ENCODE measurements around the gene TPO. TPM values are rescaled to one million over a fixed set of nuclear protein-coding genes. Genes with fewer than 3 reads are reported as not detected.
"Not testable (repeated sequence)": the region's sequence is repeated elsewhere in the genome, so short reads cannot be mapped to it uniquely, and the experiment has no call there.

TPO gene
- total RNA-seq, 1 experiment from 2014 or later = not detected

DNA sequence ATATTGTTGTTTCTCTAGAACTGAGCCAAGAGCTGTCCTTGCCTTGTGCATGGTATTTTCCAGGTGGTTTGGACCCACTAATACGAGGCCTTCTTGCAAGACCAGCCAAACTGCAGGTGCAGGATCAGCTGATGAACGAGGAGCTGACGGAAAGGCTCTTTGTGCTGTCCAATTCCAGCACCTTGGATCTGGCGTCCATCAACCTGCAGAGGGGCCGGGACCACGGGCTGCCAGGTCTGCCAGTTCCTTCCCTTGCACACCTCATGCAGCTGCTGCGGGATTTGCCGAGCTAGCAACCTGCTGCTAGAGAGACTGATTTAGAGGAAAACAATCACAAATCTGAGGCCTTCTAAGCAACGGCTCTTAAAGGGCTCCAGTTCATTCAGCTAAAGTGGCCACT lies 74.5 kb downstream of the TPO start:
- Histone ChIP-seq H3K4me3 (no peak overlapping the region), H3K4me1 (replicated peaks) (no peaks in the 10 kb centered on the region), H3K36me3 (no peaks in the 10 kb centered on the region), H3K27ac (no peak overlapping the region), H3K9me3 (replicated peaks) (no peaks in the 10 kb centered on the region), H3K27me3 (replicated peaks) (no peaks in the 10 kb centered on the region)
- no peak for DNase-seq (ENCODE audit: low read depth in 1 of 2, low spot score in 2 of 2)

DNA sequence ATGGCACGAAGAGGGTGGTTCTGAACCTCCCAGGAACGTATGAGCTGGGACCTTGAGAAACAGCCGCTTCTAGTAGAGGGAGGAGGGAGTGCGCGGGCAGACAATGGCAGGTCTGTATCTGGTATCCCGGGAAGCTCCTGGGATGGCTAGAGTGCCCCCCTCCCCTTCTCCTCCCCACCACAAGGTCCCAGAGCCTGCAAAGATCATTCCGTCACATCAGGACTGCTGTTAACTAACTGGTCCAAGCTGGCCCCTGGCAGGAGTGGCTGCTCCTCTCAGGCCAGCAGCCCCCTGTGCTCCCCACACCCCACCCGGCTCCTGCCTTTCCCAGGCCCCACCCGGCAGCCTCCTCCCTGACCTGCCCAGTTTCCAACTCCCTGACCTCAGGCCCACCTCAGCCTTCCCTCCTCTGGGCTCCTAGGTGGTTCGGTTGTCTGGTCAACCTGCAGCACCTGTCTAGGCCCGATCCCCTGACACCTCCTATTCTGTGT lies 75.0 kb downstream of the TPO start:
- no peaks in the 10 kb centered on the region for H3K36me3 ChIP-seq
- H3K4me3 ChIP-seq = no peak overlapping the region
- H3K27ac ChIP-seq = no peak overlapping the region
- no peaks in the 10 kb centered on the region for H3K4me1 ChIP-seq (replicated peaks)
- no peaks in the 10 kb centered on the region for H3K27me3 ChIP-seq (replicated peaks)
- no peak for DNase-seq (ENCODE audit: low read depth in 1 of 2, low spot score in 2 of 2)
- H3K9me3 ChIP-seq (replicated peaks) = no peaks in the 10 kb centered on the region

DNA sequence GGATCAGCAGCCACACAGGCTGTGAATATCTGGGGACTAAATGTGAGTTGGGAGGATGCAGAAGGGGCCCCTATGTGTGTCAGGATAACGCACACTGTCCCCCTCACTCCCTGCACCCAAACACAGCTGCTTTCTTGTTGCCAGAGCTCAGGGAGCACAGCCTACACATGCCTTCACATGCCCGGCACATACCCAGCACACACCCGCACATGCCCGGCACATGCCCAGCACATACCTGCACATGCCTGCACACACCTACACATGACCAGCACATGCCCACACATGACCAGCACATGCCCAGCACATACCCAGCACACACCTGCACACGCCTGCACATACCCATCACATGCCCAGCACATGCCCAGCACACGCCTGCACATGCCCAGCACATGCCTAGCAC lies 75.6 kb downstream of the TPO start:
- no peaks in the 10 kb centered on the region for H3K36me3 ChIP-seq
- no peak for DNase-seq (ENCODE audit: low read depth in 1 of 2, low spot score in 2 of 2)
- H3K27me3 ChIP-seq (replicated peaks) = no peaks in the 10 kb centered on the region
- H3K9me3 ChIP-seq (replicated peaks) = no peaks in the 10 kb centered on the region
- H3K4me1 ChIP-seq (replicated peaks) = no peaks in the 10 kb centered on the region
- H3K27ac ChIP-seq = no peak overlapping the region
- H3K4me3 ChIP-seq = no peak overlapping the region

DNA sequence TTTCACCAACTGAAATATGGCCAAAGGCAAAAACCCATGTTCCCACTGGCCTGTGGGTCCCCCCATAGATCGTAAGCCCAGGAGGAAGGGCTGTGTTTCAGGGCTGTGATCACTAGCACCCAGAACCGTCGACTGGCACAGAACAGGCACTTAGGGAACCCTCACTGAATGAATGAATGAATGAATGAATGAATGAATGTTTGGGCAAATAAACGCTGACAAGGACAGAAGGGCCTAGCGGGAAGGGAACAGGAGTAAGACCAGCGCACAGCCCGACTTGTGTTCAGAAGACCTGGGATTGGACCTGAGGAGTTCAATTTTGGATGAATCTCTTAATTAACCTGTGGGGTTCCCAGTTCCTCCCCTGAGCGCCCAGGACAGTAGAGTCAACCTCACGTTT lies 76.2 kb downstream of the TPO start:
- Histone ChIP-seq H3K27ac (no peak overlapping the region), H3K36me3 (no peaks in the 10 kb centered on the region), H3K4me1 (replicated peaks) (no peaks in the 10 kb centered on the region), H3K9me3 (replicated peaks) (no peaks in the 10 kb centered on the region), H3K4me3 (no peak overlapping the region), H3K27me3 (replicated peaks) (no peaks in the 10 kb centered on the region)
- DNase-seq (ENCODE audit: low read depth in 1 of 2, low spot score in 2 of 2) = no peak

DNA sequence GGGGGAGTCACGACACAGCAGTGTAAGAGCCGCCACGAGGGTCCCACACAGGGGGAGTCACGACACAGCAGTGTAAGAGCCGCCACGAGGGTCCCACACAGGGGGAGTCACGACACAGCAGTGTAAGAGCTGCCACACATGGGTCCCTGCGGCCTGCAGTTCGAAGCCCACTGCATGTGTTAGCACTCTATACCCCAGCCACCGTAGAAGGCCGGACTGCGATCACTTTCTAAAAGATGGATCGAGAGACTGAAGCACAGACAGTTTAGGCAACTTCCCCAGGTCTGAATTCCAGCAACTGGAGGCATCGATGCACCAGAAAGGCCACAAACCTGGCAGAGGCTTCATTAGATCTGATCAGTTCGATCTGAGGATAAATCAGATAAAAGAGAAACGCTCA lies 77.1 kb downstream of the TPO start:
- not testable (repeated sequence) for H3K9me3 ChIP-seq (replicated peaks); DNase-seq (ENCODE audit: low read depth in 1 of 2, low spot score in 2 of 2); H3K4me1 ChIP-seq (replicated peaks); H3K27me3 ChIP-seq (replicated peaks); H3K4me3 ChIP-seq; H3K27ac ChIP-seq; H3K36me3 ChIP-seq

DNA sequence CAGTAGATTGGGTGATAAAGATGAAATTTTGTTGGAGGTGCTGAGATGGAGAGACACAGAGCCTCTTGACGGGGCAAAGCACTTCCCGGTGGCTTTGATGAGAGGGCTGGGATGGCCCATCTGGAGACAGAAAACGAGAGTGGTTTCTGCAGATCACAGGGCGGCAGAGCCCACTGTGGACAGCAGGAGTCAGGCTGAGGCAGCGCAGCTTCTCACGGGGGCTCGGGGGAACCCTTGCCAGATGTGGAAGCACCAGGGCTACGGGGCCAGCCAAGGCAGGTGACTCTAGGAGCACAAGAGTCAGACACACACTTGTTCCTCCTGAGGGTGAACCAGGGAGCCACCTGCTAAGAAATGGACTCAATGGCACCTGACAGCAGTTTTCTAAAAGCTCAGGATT lies 78.5 kb downstream of the TPO start:
- no peaks in the 10 kb centered on the region for H3K27me3 ChIP-seq (replicated peaks)
- no peak overlapping the region for H3K4me3 ChIP-seq
- H3K4me1 ChIP-seq (replicated peaks) = no peaks in the 10 kb centered on the region
- DNase-seq (ENCODE audit: low read depth in 1 of 2, low spot score in 2 of 2) = peak in 1 of 2 experiments; percentile 35
- H3K9me3 ChIP-seq (replicated peaks) = no peaks in the 10 kb centered on the region
- no peaks in the 10 kb centered on the region for H3K36me3 ChIP-seq
- no peak overlapping the region for H3K27ac ChIP-seq

DNA sequence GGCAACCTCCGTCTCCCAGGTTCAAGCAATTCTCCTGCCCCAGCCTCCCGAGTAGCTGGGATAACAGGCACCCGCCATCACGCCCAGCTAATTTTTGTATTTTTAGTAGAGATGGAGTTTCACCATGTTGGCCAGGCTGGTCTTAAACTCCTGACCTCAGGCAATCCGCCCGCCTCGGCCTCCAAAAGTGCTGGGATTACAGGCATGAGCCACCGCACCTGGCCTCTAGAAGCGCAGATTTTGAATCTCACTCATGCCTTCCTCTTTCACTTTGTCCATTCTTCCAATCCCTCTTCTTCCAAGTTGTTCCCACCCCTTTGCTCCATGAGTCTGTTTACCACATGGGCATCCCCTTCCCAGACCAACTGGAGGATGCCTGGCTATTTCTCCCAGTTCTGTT lies 79.0 kb downstream of the TPO start:
- H3K36me3 ChIP-seq; H3K4me1 ChIP-seq (replicated peaks); DNase-seq (ENCODE audit: low read depth in 1 of 2, low spot score in 2 of 2); H3K9me3 ChIP-seq (replicated peaks); H3K27ac ChIP-seq; H3K4me3 ChIP-seq; H3K27me3 ChIP-seq (replicated peaks): not testable (repeated sequence)

DNA sequence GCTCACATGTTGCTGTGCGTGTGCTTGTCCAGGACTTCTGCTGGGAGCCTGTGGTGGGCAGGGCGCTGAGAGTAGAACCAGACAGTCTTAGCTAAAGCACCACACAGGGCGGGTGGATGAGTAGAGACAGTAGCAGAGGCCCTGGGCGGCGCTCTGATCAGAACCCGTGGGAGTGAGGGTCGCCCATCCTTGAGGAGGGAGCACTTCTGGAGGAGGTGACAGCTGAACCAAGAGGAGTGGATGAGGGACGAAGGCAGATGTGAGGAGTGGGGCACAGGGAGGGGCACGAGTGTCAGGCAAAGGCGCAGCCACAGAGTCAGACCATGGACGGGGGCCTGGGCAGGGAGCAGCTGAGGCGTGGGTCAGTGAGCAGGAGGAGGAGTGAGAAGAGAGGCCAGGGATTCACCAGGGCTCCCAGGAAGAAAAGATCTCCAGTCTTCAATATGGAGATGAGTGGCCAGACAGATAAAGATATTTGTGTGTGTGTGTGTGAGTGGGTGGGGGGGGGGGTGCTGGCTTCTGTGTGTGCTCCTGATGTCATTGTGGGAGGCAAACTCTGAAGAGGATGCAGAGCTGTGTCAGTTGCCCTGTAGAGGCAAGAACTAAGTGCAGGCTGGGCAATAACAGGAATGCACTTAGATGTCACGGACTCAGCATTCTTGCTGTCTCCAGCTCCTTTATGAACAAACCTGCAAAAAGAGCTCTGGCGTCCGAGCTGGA lies 79.6 kb downstream of the TPO start:
- no peak overlapping the region for H3K27ac ChIP-seq
- no peaks in the 10 kb centered on the region for H3K9me3 ChIP-seq (replicated peaks)
- no peak overlapping the region for H3K4me3 ChIP-seq
- no peaks in the 10 kb centered on the region for H3K4me1 ChIP-seq (replicated peaks)
- H3K36me3 ChIP-seq = no peaks in the 10 kb centered on the region
- no peaks in the 10 kb centered on the region for H3K27me3 ChIP-seq (replicated peaks)
- peak in 1 of 2 experiments; percentile 40 for DNase-seq (ENCODE audit: low read depth in 1 of 2, low spot score in 2 of 2)

DNA sequence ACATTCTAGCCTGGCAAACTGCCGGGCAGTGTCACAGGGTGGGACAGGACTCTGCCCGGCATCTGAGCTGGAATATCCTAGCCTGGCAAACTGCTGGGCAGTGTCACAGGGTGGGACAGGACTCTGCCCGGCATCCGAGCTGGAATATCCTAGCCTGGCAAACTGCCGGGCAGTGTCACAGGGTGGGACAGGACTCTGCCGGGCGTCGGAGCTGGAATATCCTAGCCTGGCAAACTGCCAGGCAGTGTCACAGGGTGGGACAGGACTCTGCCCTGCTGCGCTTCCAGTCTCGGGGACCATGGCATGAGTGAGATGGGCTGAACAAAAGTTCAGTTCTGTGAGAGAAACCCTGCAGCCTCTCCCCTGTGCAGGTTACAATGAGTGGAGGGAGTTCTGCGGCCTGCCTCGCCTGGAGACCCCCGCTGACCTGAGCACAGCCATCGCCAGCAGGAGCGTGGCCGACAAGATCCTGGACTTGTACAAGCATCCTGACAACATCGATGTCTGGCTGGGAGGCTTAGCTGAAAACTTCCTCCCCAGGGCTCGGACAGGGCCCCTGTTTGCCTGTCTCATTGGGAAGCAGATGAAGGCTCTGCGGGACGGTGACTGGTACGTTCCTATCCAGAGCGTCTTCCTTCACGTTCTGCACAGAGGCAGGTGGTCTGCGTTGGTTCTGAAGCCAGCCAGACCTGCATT lies 80.3 kb downstream of the TPO start:
- H3K27me3 ChIP-seq (replicated peaks) = no peaks in the 10 kb centered on the region

DNA sequence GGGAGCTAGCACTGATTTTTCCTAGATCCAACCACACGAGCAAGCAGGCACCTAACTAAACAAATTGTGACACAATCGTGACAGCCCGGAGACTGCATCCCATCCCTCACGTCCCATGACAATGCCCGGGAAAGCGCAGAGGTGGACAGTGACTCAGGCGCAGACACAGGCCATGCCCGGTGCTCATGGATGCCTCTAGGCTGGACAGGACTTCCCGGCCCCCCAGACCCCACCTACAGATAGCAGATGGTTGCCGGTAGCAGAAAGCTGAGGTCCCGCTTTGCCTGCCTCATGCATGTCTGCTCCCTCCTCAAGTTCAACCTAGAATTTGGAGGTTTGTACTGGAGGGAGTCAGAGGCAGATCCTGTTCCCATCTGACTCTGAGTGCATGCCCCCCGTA lies 81.0 kb downstream of the TPO start:
- H3K36me3 ChIP-seq = no peaks in the 10 kb centered on the region

More for the DNA sequence above, 80.3 kb downstream of the TPO start:
- DNase-seq (ENCODE audit: low read depth in 1 of 2, low spot score in 2 of 2) = peak in 1 of 2 experiments; percentile 30
- no peak overlapping the region for H3K4me3 ChIP-seq
- H3K4me1 ChIP-seq (replicated peaks) = no peaks in the 10 kb centered on the region
- no peaks in the 10 kb centered on the region for H3K9me3 ChIP-seq (replicated peaks)
- no peak overlapping the region for H3K27ac ChIP-seq
- H3K36me3 ChIP-seq = no peaks in the 10 kb centered on the region

DNA sequence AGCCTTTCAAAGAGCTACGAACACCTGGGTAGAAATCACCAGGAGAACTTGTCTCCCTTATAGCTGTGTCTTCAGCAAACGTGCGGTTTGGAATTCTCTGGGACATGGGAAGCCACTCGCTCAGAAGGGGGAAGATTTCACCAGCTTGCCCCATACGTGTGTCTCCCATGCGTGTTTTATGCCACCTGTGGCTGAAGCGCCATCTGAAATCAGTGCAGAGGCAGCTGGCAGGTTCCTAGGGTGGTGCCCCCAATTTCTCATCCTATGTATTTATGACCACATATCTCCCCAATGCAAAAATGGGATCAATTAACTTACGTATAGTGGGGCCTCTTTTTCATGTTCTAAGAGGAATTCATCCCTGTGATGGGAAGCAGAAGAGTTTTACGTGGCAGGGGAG lies 81.6 kb downstream of the TPO start:
- DNase-seq (ENCODE audit: low read depth in 1 of 2, low spot score in 2 of 2) = peak in 1 of 2 experiments; percentile 14
- Histone ChIP-seq H3K4me1 (replicated peaks) (no peaks in the 10 kb centered on the region), H3K36me3 (no peaks in the 10 kb centered on the region), H3K27ac (no peak overlapping the region), H3K27me3 (replicated peaks) (peaks cover 2% of the 10 kb centered on the region), H3K9me3 (replicated peaks) (no peaks in the 10 kb centered on the region), H3K4me3 (no peak overlapping the region)

More for the DNA sequence above, 81.0 kb downstream of the TPO start:
- DNase-seq (ENCODE audit: low read depth in 1 of 2, low spot score in 2 of 2) = peak in 1 of 2 experiments; percentile 37
- Histone ChIP-seq H3K4me3 (no peak overlapping the region), H3K27ac (no peak overlapping the region), H3K4me1 (replicated peaks) (no peaks in the 10 kb centered on the region), H3K9me3 (replicated peaks) (no peaks in the 10 kb centered on the region), H3K27me3 (replicated peaks) (no peaks in the 10 kb centered on the region; the same call in 1 of the 2 replicates)

DNA sequence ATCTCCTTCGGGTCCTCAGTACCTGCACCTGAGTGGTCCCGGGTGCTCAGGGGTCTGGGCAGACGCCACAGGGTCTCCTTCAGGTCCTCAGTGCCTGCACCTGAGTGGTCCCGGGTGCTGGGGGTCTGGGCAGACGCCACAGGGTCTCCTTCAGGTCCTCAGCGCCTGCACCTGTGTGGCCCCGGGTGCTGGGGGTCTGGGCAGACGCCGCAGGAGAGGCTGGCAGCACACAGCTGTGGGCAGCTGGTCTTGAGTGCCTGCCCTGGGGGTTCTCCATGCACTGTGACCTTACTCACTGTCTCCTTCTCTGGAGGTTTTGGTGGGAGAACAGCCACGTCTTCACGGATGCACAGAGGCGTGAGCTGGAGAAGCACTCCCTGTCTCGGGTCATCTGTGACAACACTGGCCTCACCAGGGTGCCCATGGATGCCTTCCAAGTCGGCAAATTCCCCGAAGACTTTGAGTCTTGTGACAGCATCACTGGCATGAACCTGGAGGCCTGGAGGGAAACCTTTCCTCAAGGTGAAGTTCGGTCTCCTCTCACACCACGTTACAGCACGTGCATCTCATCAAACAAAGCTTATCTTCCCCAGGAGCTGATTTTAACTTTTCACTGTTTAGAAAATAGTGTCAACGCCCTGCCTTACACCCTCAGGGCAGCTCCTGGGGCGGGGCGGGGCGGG lies 82.6 kb downstream of the TPO start:
- Histone ChIP-seq H3K27me3 (replicated peaks) (peaks cover 9% of the 10 kb centered on the region), H3K4me3 (no peak overlapping the region)

DNA sequence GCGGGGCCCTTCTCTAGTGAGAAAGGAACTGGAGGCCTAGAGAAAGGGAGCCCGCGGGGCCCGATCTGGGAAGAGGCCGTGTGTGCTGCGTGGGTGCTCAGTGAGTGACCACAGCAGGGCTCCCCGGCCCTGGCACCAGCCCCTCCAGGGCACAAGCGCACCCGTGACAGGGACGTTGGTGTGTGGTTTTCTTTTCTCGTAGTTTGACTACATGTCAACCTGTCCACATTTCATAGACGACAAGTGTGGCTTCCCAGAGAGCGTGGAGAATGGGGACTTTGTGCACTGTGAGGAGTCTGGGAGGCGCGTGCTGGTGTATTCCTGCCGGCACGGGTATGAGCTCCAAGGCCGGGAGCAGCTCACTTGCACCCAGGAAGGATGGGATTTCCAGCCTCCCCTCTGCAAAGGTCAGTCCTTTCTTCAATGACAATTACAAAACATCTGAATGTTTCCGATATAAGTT lies 83.1 kb downstream of the TPO start:
- Histone ChIP-seq H3K9me3 (replicated peaks) (no peaks in the 10 kb centered on the region), H3K4me1 (replicated peaks) (no peaks in the 10 kb centered on the region), H3K4me3 (no peak overlapping the region), H3K36me3 (no peaks in the 10 kb centered on the region), H3K27ac (no peak overlapping the region), H3K27me3 (replicated peaks) (peaks cover 9% of the 10 kb centered on the region)
- peak in 1 of 2 experiments; percentile 34 for DNase-seq (ENCODE audit: low read depth in 1 of 2, low spot score in 2 of 2)

More for the DNA sequence above, 82.6 kb downstream of the TPO start:
- Histone ChIP-seq H3K9me3 (replicated peaks) (no peaks in the 10 kb centered on the region), H3K27ac (no peak overlapping the region), H3K36me3 (no peaks in the 10 kb centered on the region), H3K4me1 (replicated peaks) (no peaks in the 10 kb centered on the region)
- peak in 1 of 2 experiments; percentile 25 for DNase-seq (ENCODE audit: low read depth in 1 of 2, low spot score in 2 of 2)

DNA sequence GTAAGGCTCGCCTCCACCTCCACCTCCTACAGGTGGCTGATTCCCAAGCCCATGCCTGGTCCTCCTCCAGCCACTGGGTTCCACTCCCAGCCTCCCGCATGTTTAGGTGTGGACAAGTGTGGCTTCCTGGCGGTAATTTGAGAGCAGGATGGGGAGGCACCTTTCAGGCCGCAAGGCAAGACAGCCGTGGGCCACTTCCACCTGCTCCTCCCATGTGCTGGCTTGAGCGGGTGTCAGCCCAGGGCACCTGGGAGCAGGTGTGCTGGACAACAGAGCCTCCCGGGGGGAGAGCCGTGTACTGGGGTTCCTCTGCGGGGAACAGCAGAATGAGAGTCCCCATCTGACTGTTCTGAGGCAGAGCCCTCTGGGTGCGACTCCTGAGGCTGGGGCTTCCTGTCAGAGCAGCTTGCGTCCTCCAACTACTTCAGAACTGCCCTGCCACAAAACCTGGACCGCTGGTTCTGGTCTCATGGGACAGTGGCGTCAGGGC lies 83.9 kb downstream of the TPO start:
- no peak overlapping the region for H3K27ac ChIP-seq
- DNase-seq (ENCODE audit: low read depth in 1 of 2, low spot score in 2 of 2) = peak in 1 of 2 experiments; percentile 42
- H3K27me3 ChIP-seq (replicated peaks) = peaks cover 9% of the 10 kb centered on the region
- H3K4me1 ChIP-seq (replicated peaks) = no peaks in the 10 kb centered on the region
- H3K9me3 ChIP-seq (replicated peaks) = no peaks in the 10 kb centered on the region
- H3K36me3 ChIP-seq = no peaks in the 10 kb centered on the region
- no peak overlapping the region for H3K4me3 ChIP-seq

All from SJSA1 (cell line).